ENCODE data around the gene HK1.

The HK1 gene

GRCh38 chr10:69406302-69406811, 128.1 kb downstream of the HK1 start:
- no peak for DNase-seq (ENCODE audit: low spot score)

- no peak for DNase-seq (ENCODE audit: low spot score)
These were observed 128.7 kb downstream of the HK1 start for GRCh38 chr10:69406816-69407580.

GRCh38 chr10:69407621-69408301, 129.5 kb downstream of the HK1 start:
- DNase-seq (ENCODE audit: low spot score), result no peak

GRCh38 chr10:69408318-69409175, 130.3 kb downstream of the HK1 start:
- DNase-seq (ENCODE audit: low spot score), result peak; percentile 93

GRCh38 chr10:69409176-69409495, 130.8 kb downstream of the HK1 start:
- DNase-seq (ENCODE audit: low spot score), result no peak

GRCh38 chr10:69409968-69410367, 131.7 kb downstream of the HK1 start:
- no peak for DNase-seq (ENCODE audit: low spot score)

- no peak for DNase-seq (ENCODE audit: low spot score)
These were observed 132.2 kb downstream of the HK1 start for GRCh38 chr10:69410487-69410886.

- DNase-seq (ENCODE audit: low spot score), result no peak
These were observed 133.2 kb downstream of the HK1 start for GRCh38 chr10:69411476-69411875.

GRCh38 chr10:69412232-69412790, 134.0 kb downstream of the HK1 start:
- no peak for DNase-seq (ENCODE audit: low spot score)

GRCh38 chr10:69413221-69413865, 135.0 kb downstream of the HK1 start:
- DNase-seq (ENCODE audit: low spot score), result no peak

GRCh38 chr10:69414036-69415018, 136.0 kb downstream of the HK1 start:
- no peak for DNase-seq (ENCODE audit: low spot score)

- no peak for DNase-seq (ENCODE audit: low spot score)
These were observed 136.8 kb downstream of the HK1 start for GRCh38 chr10:69415049-69415448.

GRCh38 chr10:69415951-69416350, 137.7 kb downstream of the HK1 start:
- no peak for DNase-seq (ENCODE audit: low spot score)

- no peak for DNase-seq (ENCODE audit: low spot score)
These were observed 138.4 kb downstream of the HK1 start, which contains the start of gene TACR2 for GRCh38 chr10:69416695-69417094. TACR2 (minus strand) TSS chr10:69416918; CDS start chr10:69416323, 595 bp downstream.

GRCh38 chr10:69417542-69417941, 139.2 kb downstream of the HK1 start:
- no peak for DNase-seq (ENCODE audit: low spot score)

- no peak for DNase-seq (ENCODE audit: low spot score)
These were observed 139.9 kb downstream of the HK1 start for GRCh38 chr10:69418052-69418752.

- no peak for DNase-seq (ENCODE audit: low spot score)
These were observed 140.9 kb downstream of the HK1 start for GRCh38 chr10:69419096-69419743.

- no peak for DNase-seq (ENCODE audit: low spot score)
These were observed 141.4 kb downstream of the HK1 start for GRCh38 chr10:69419744-69420126.

GRCh38 chr10:69421611-69422308, 143.5 kb downstream of the HK1 start:
- DNase-seq (ENCODE audit: low spot score), result no peak

Measured in left forelimb (tissue), 1 donor.